Keratinocyte (primary cell): ENCODE measurements around the gene SMAD3. TPM values are rescaled to one million over a fixed set of nuclear protein-coding genes. Genes with fewer than 3 reads are reported as not detected.

Experiments used
- DNase-seq: peaks from one replicate; pipeline ENCODE4 v3.0.0-alpha.2; 2011; ENCODE audit warnings: low read depth, missing footprints, low spot score
- FAIRE-seq: peaks from 2 replicates; lab custom pipeline; 2011; peaks lifted over from hg19 to GRCh38; lab: Jason Lieb, UNC
- H2AFZ ChIP-seq: 2 replicates; pipeline ENCODE4 v1.6.0; 2012; ENCODE audit warnings: low read length, control low read depth, inconsistent platforms; ENCODE audit not compliant: control insufficient read depth
- H3K27ac ChIP-seq: 2 replicates; pipeline ENCODE4 v1.5.1; 2011; ENCODE audit warnings: low read length; ENCODE audit not compliant: control insufficient read depth, insufficient read depth
- H3K27me3 ChIP-seq: 3 replicates; pipeline ENCODE4 v1.6.0; 2011; ENCODE audit warnings: low read length; ENCODE audit not compliant: control insufficient read depth, insufficient read depth; ENCODE audit errors: extremely low read depth
- H3K36me3 ChIP-seq, 2 experiments: 2 replicates in 1 of 2; 3 replicates in 1 of 2; pipeline ENCODE4 v1.5.1; 2011; ENCODE audit warnings: low read length in 2 of 2, mild to moderate bottlenecking in 1 of 2; ENCODE audit not compliant: control insufficient read depth in 2 of 2, insufficient read depth in 2 of 2; ENCODE audit errors: extremely low read depth in 1 of 2
- H3K4me1 ChIP-seq: 3 replicates; pipeline ENCODE4 v1.5.1; 2011; ENCODE audit warnings: low read length; ENCODE audit not compliant: control insufficient read depth, insufficient read depth; ENCODE audit errors: extremely low read depth
- H3K4me2 ChIP-seq: 3 replicates; pipeline ENCODE4 v1.6.0; 2011; ENCODE audit warnings: low read depth, low read length; ENCODE audit not compliant: control insufficient read depth, insufficient read depth; ENCODE audit errors: extremely low read depth
- H3K4me3 ChIP-seq, 3 experiments: fragments of 200-600 bp in 1 of 3; sonication (generic) in 1 of 3; 2 replicates in 2 of 3; 3 replicates in 1 of 3; pipeline ENCODE4 v1.5.1; 2011 to 2016; ENCODE audit warnings: low read length in 3 of 3, mild to moderate bottlenecking in 3 of 3, control low read depth in 2 of 3, inconsistent platforms in 1 of 3, low read depth in 1 of 3, mixed read lengths in 1 of 3, mixed run types in 1 of 3, moderate library complexity in 1 of 3; ENCODE audit not compliant: control insufficient read depth in 2 of 3, insufficient read depth in 2 of 3; ENCODE audit errors: extremely low read depth in 1 of 3
- H3K79me2 ChIP-seq: 2 replicates; pipeline ENCODE4 v1.6.0; 2012; ENCODE audit warnings: low read length; ENCODE audit not compliant: control insufficient read depth, insufficient read depth
- H3K9ac ChIP-seq: 3 replicates; pipeline ENCODE4 v1.6.0; 2011; ENCODE audit warnings: low read length; ENCODE audit not compliant: control insufficient read depth, insufficient read depth; ENCODE audit errors: extremely low read depth
- H3K9me1 ChIP-seq: 3 replicates; pipeline ENCODE4 v1.6.0; 2011; ENCODE audit warnings: low read length; ENCODE audit not compliant: control insufficient read depth, insufficient read depth; ENCODE audit errors: extremely low read depth
- H3K9me3 ChIP-seq: 2 replicates; pipeline ENCODE4 v1.5.1; 2012; ENCODE audit warnings: low read depth, low read length; ENCODE audit not compliant: control insufficient read depth
- H4K20me1 ChIP-seq: 3 replicates; pipeline ENCODE4 v1.6.0; 2011; ENCODE audit warnings: low read length; ENCODE audit not compliant: control insufficient read depth, insufficient read depth; ENCODE audit errors: extremely low read depth
- EZH2 ChIP-seq: IDR thresholded peaks from one replicate; pipeline ENCODE4 v1.6.1; 2012; ENCODE audit warnings: inconsistent platforms, mild to moderate bottlenecking, low read length, moderate library complexity
- dilution Hi-C: fragments of 300-500 bp; cut with MboI; formaldehyde crosslinking; loops from one replicate; pipeline ENCODE4 v1.7.0; 2020; ENCODE audit warnings: low sequenced_read_pairs; ENCODE audit not compliant: extremely low pct_ligation_motif_present
- polyA minus RNA-seq, 3 experiments: library from RNA; depleted of rRNA, polyadenylated mRNA; stranded (reverse); fragments of >200 nt; gene quantifications; 1 replicate in 1 of 3; 2 replicates in 1 of 3; 3 replicates in 1 of 3; pipeline ENCODE4 v1.2.3, GENCODE V29; 2011
- polyA plus RNA-seq, 5 experiments: library from polyadenylated mRNA; depleted of rRNA in 3 of 5; stranded (reverse) in 3 of 5; stranded (forward) in 1 of 5; unstranded in 1 of 5; fragments of >200 nt; gene quantifications; 1 replicate in 1 of 5; 2 replicates in 3 of 5; 3 replicates in 1 of 5; pipeline versions ENCODE4 v1.2.1 to v1.2.3, GENCODE V29; 2011 to 2012; ENCODE audit warnings: missing spikeins in 2 of 5, low read depth in 1 of 5, low replicate concordance in 1 of 5
- TF ChIP-seq, protein P1 (sequence below), 3 experiments: IDR thresholded peaks in 1 of 3; conservative IDR thresholded peaks in 1 of 3; optimal IDR thresholded peaks in 1 of 3; 2 replicates in 2 of 3; 3 replicates in 1 of 3; pipeline versions ENCODE3 to v1.5.1; 2011; ENCODE audit warnings: low read length in 3 of 3, mild to moderate bottlenecking in 3 of 3, moderate library complexity in 2 of 3, control low read depth in 1 of 3, inconsistent platforms in 1 of 3; ENCODE audit not compliant: insufficient read depth in 2 of 3; ENCODE audit errors: extremely low read depth in 1 of 3

Gene SMAD3
- polyA plus RNA-seq (30.6 to 52.9 TPM (median 33.7 TPM) in 3 replicates), polyA minus RNA-seq (45.4 to 160 TPM (median 47.7 TPM) in 3 replicates)
- polyA plus RNA-seq (2011; ENCODE audit: low read depth), result 8.1 TPM
- polyA plus RNA-seq (2011; cell fraction: cytosol; rRNA removed), result 23.9 and 26.7 TPM in 2 replicates
- 74.9 and 76.8 TPM in 2 replicates for polyA plus RNA-seq (2011; cell fraction: nucleus; rRNA removed)
- 26.5 and 44.9 TPM in 2 replicates for polyA plus RNA-seq (2012; ENCODE audit: low replicate concordance)
- polyA minus RNA-seq (2011; cell fraction: cytosol; rRNA and poly(A)+ RNA removed), result 23.8 TPM
- 30.5 and 55.1 TPM in 2 replicates for polyA minus RNA-seq (2011; cell fraction: nucleus; rRNA and poly(A)+ RNA removed)

DNA sequence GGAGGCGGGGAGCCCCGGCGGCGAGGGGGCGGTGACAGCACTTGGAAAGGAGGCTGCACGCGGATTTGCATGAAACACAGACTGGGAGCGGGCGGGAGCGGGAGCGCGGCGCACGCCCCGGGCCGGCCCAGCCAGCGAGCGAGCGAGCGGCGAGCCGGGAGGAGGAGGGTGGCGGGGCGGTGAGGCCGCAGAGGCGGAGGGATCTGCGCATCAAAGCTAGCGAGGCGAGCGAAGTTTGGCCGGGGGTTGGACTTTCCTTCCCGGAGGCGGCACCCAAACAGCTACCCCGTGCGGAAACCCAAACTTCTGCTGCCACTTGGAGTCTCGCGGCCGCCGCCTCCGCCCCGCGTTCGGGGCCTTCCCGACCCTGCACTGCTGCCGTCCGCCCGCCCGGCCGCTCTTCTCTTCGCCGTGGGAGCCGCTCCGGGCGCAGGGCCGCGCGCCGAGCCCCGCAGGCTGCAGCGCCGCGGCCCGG lies at the start of gene SMAD3:
TSS of gene SMAD3 (plus strand) at position 72 of the 475 bp plus-strand sequence. CDS start 553 bp downstream, outside the sequence.
- Histone ChIP-seq H3K9ac (peak within 1 kb of the TSS; percentile 97), H2AFZ (peak within 1 kb of the TSS; percentile 54), H3K9me3 (no peaks in the 10 kb centered on the region), H3K4me2 (peak within 1 kb of the TSS; percentile 97), H3K36me3 (peaks cover 0 to 3% of the 10 kb centered on the region in 2 experiments), H3K9me1 (peaks cover 3% of the 10 kb centered on the region), H3K79me2 (peaks cover 45% of the 10 kb centered on the region), H4K20me1 (peaks cover 2% of the 10 kb centered on the region), H3K4me1 (peaks cover 36% of the 10 kb centered on the region), H3K27me3 (no peaks in the 10 kb centered on the region), H3K4me3 (peak within 1 kb of the TSS; percentile 88 to 99 (median 94)), H3K27ac (peak within 1 kb of the TSS; percentile 91)
- TF ChIP-seq EZH2, result no peak
- TF ChIP-seq, protein P1, sequence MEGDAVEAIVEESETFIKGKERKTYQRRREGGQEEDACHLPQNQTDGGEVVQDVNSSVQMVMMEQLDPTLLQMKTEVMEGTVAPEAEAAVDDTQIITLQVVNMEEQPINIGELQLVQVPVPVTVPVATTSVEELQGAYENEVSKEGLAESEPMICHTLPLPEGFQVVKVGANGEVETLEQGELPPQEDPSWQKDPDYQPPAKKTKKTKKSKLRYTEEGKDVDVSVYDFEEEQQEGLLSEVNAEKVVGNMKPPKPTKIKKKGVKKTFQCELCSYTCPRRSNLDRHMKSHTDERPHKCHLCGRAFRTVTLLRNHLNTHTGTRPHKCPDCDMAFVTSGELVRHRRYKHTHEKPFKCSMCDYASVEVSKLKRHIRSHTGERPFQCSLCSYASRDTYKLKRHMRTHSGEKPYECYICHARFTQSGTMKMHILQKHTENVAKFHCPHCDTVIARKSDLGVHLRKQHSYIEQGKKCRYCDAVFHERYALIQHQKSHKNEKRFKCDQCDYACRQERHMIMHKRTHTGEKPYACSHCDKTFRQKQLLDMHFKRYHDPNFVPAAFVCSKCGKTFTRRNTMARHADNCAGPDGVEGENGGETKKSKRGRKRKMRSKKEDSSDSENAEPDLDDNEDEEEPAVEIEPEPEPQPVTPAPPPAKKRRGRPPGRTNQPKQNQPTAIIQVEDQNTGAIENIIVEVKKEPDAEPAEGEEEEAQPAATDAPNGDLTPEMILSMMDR (optimal IDR thresholded peaks at IDR 0.05 in 1 of 3, IDR thresholded peaks at IDR 0.05 in 1 of 3, conservative IDR thresholded peaks at IDR 0.05 in 1 of 3; ENCODE audit: extremely low read depth in 1 of 3, insufficient read depth in 2 of 3, low read length in 3 of 3), result no peak
- dilution Hi-C loops, result no loop called here
- FAIRE-seq (no peak), DNase-seq (no peak)

DNA sequence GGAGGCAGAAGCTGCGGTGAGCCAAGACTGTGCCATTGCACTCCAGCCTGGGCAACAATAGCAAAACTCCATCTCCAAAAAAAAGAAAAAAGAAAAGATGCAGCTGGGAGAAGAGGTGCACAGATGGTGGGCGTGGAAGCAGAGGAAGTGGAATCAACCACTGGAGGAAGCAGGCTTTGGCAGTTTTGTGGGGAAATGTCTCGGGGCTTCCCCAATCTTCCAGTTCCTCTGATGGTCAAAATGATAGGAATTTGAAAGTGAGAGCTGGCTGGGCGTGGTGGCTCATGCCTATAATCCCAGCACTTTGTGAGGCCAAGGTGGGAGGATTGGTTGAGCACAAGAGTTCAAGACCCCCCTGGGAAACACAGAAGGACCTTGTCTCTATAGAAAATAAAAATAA lies 48.1 kb upstream of the SMAD3 start:
- H2AFZ ChIP-seq, result no peak overlapping the region
- no peak overlapping the region for H3K9ac ChIP-seq
- H3K9me1 ChIP-seq, result no peaks in the 10 kb centered on the region
- TF ChIP-seq, protein P1 (optimal IDR thresholded peaks at IDR 0.05 in 1 of 3, IDR thresholded peaks at IDR 0.05 in 1 of 3, conservative IDR thresholded peaks at IDR 0.05 in 1 of 3; ENCODE audit: extremely low read depth in 1 of 3, insufficient read depth in 2 of 3, low read length in 3 of 3), result no peak
- TF ChIP-seq EZH2, result no peak
- no peak overlapping the region for H3K4me2 ChIP-seq
- no peaks in the 10 kb centered on the region for H3K36me3 ChIP-seq
- H3K79me2 ChIP-seq, result no peaks in the 10 kb centered on the region
- dilution Hi-C loops, result no loop called here
- no peaks in the 10 kb centered on the region for H4K20me1 ChIP-seq
- H3K27ac ChIP-seq, result no peak overlapping the region
- peaks cover 15% of the 10 kb centered on the region for H3K4me1 ChIP-seq
- no peaks in the 10 kb centered on the region for H3K9me3 ChIP-seq
- H3K4me3 ChIP-seq, result no peak overlapping the region
- no peak for FAIRE-seq
- H3K27me3 ChIP-seq, result no peaks in the 10 kb centered on the region
- DNase-seq, result no peak
